Measurements from ENCODE around the gene TMEM86B.
A peak's percentile ranks its signal among the peaks of the same experiment; 100 is the strongest.

The TMEM86B gene

DNA sequence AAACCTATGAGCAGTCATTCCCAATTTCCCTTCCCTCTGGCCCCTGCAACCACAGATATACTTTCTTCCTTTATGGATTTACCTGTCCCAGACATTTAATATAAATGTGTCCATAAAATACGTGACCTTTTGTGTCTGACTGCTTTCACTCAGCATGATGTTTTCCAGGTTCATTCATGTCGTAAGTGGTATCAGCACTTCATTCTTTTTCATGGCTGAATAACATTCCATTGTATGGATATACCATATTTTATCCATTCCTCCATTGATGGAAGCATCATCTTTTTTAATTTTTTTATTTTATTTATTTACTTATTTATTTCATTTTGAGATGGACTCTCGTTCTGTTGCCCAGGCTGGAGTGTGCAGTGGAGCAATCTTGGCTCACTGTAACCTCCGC lies 38.3 kb upstream of the TMEM86B start:
- DNase-seq (ENCODE audit: insufficient read length, low spot score): no peak
- TF ChIP-seq TAF1 (IDR thresholded peaks at IDR 0.05; ENCODE audit: low read depth, low read length) (no peak), POLR2AphosphoS5 (IDR thresholded peaks at IDR 0.05; ENCODE audit: low read depth, low read length) (no peak), POU2F2 (IDR thresholded peaks at IDR 0.05; ENCODE audit: low read depth, low read length) (no peak), PAX5 (IDR thresholded peaks at IDR 0.05; ENCODE audit: insufficient read depth, low read length, severe bottlenecking) (no peak), POLR2A (IDR thresholded peaks at IDR 0.05; ENCODE audit: low read depth, low read length) (no peak), SPI1 (IDR thresholded peaks at IDR 0.05; ENCODE audit: low read depth, low read length) (no peak)
- no peak for FAIRE-seq

DNA sequence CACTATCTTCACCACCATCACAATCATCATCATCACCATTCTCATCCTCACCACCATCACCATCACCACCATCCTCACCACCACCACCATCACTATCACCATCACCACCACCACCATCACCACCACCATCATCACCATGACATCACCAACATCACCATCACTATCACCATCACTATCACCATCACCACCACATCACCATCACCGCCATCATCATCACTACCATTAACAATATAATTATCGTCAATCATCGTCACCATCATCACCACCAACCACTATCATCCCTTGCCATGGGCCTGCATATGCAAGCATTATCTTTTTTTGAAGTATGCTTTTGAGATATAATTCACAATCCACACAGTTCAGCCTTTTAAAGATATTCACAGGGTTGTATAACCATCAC lies 37.8 kb upstream of the TMEM86B start:
- TF ChIP-seq TAF1 (IDR thresholded peaks at IDR 0.05; ENCODE audit: low read depth, low read length): no peak
- TF ChIP-seq POLR2A (IDR thresholded peaks at IDR 0.05; ENCODE audit: low read depth, low read length): no peak
- TF ChIP-seq POLR2AphosphoS5 (IDR thresholded peaks at IDR 0.05; ENCODE audit: low read depth, low read length): no peak
- TF ChIP-seq PAX5 (IDR thresholded peaks at IDR 0.05; ENCODE audit: insufficient read depth, low read length, severe bottlenecking): no peak
- no peak for TF ChIP-seq POU2F2 (IDR thresholded peaks at IDR 0.05; ENCODE audit: low read depth, low read length)
- TF ChIP-seq SPI1 (IDR thresholded peaks at IDR 0.05; ENCODE audit: low read depth, low read length): no peak
- DNase-seq (ENCODE audit: insufficient read length, low spot score) (no peak), FAIRE-seq (peak; percentile 69)

GRCh38 chr19:55265723-55266386 lies 37.3 kb upstream of the TMEM86B start:
- DNase-seq (ENCODE audit: insufficient read length, low spot score) (no peak), FAIRE-seq (no peak)
- TF ChIP-seq PAX5 (IDR thresholded peaks at IDR 0.05; ENCODE audit: insufficient read depth, low read length, severe bottlenecking): no peak
- no peak for TF ChIP-seq SPI1 (IDR thresholded peaks at IDR 0.05; ENCODE audit: low read depth, low read length)

DNA sequence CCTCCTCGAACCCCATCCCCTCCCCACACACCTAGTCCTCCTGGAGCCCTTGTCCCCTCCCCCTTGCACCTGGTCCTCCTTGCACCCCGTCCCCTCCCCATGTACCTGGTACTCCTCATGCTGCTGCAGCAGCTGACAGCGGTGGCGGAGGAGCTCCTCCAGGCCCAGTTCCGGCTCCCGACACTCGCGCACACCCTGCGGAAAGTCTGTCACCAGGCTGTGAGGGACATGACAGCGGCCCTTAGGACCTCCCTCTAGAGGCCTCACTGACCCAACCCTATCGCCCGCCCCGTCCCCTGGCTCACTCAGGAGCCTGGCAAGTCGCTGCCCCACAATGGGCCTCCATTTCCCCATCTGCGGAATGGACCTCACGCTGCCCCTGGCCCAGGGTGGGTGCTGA lies 36.6 kb upstream of the TMEM86B start:
- FAIRE-seq (no peak), DNase-seq (ENCODE audit: insufficient read length, low spot score) (no peak)
- TF ChIP-seq PAX5 (IDR thresholded peaks at IDR 0.05; ENCODE audit: insufficient read depth, low read length, severe bottlenecking) (no peak), TAF1 (IDR thresholded peaks at IDR 0.05; ENCODE audit: low read depth, low read length) (no peak), POU2F2 (IDR thresholded peaks at IDR 0.05; ENCODE audit: low read depth, low read length) (no peak), POLR2AphosphoS5 (IDR thresholded peaks at IDR 0.05; ENCODE audit: low read depth, low read length) (no peak), POLR2A (IDR thresholded peaks at IDR 0.05; ENCODE audit: low read depth, low read length) (no peak), SPI1 (IDR thresholded peaks at IDR 0.05; ENCODE audit: low read depth, low read length) (no peak)

DNA sequence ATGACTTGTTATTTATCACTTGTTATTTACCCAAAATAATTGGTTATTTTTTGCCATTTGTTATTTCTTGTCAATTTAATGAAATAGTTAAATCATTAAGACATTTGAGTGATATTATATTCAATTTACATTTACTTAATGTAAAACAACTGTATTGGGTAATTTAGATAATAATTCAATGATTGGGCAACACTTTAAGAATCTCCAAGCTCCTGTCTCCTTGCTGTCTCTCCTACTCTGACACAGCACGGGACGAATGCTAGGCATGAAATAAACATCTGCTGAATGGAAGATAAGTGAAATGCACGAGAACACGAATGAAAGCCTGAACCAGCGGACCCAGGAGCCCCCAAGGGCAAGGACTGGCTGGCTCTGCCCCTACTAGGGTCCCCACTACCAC lies 36.0 kb upstream of the TMEM86B start:
- DNase-seq (ENCODE audit: insufficient read length, low spot score) (no peak), FAIRE-seq (no peak)
- TF ChIP-seq TAF1 (IDR thresholded peaks at IDR 0.05; ENCODE audit: low read depth, low read length) (no peak), SPI1 (IDR thresholded peaks at IDR 0.05; ENCODE audit: low read depth, low read length) (no peak), POU2F2 (IDR thresholded peaks at IDR 0.05; ENCODE audit: low read depth, low read length) (no peak), POLR2A (IDR thresholded peaks at IDR 0.05; ENCODE audit: low read depth, low read length) (no peak), PAX5 (IDR thresholded peaks at IDR 0.05; ENCODE audit: insufficient read depth, low read length, severe bottlenecking) (no peak), POLR2AphosphoS5 (IDR thresholded peaks at IDR 0.05; ENCODE audit: low read depth, low read length) (no peak)

DNA sequence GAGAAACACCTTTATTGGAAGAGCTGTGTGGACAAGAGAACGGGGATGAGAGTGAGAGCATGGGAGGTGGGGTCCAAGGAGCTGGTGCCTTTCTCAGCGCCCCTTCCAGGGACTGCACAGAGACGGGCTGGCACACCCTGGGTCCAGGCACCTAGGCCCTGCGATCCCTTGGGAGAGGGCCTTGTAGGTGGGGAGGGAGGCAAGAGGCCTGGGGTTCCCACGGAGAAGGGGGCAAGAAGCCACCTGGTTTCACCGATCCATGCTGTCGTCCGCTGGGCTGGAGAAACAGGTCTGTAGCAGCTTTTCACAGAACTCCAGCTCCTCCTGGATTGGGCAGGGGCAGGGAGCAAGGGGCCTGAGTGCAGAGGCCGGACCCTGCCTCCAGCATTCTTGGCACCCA lies 33.8 kb upstream of the TMEM86B start:
- no peak for TF ChIP-seq TAF1 (IDR thresholded peaks at IDR 0.05; ENCODE audit: low read depth, low read length)
- no peak for TF ChIP-seq SPI1 (IDR thresholded peaks at IDR 0.05; ENCODE audit: low read depth, low read length)
- no peak for TF ChIP-seq PAX5 (IDR thresholded peaks at IDR 0.05; ENCODE audit: insufficient read depth, low read length, severe bottlenecking)
- TF ChIP-seq POLR2AphosphoS5 (IDR thresholded peaks at IDR 0.05; ENCODE audit: low read depth, low read length): no peak
- TF ChIP-seq POLR2A (IDR thresholded peaks at IDR 0.05; ENCODE audit: low read depth, low read length): no peak
- TF ChIP-seq POU2F2 (IDR thresholded peaks at IDR 0.05; ENCODE audit: low read depth, low read length): no peak
- DNase-seq (ENCODE audit: insufficient read length, low spot score) (no peak), FAIRE-seq (no peak)

- DNase-seq (ENCODE audit: insufficient read length, low spot score) (no peak), FAIRE-seq (no peak)
- no peak for TF ChIP-seq PAX5 (IDR thresholded peaks at IDR 0.05; ENCODE audit: insufficient read depth, low read length, severe bottlenecking)
- no peak for TF ChIP-seq POU2F2 (IDR thresholded peaks at IDR 0.05; ENCODE audit: low read depth, low read length)
- TF ChIP-seq POLR2A (IDR thresholded peaks at IDR 0.05; ENCODE audit: low read depth, low read length): no peak
- no peak for TF ChIP-seq TAF1 (IDR thresholded peaks at IDR 0.05; ENCODE audit: low read depth, low read length)
- no peak for TF ChIP-seq POLR2AphosphoS5 (IDR thresholded peaks at IDR 0.05; ENCODE audit: low read depth, low read length)
- no peak for TF ChIP-seq SPI1 (IDR thresholded peaks at IDR 0.05; ENCODE audit: low read depth, low read length)
Measured at GRCh38 chr19:55261671-55262126, 33.1 kb upstream of the TMEM86B start.

DNA sequence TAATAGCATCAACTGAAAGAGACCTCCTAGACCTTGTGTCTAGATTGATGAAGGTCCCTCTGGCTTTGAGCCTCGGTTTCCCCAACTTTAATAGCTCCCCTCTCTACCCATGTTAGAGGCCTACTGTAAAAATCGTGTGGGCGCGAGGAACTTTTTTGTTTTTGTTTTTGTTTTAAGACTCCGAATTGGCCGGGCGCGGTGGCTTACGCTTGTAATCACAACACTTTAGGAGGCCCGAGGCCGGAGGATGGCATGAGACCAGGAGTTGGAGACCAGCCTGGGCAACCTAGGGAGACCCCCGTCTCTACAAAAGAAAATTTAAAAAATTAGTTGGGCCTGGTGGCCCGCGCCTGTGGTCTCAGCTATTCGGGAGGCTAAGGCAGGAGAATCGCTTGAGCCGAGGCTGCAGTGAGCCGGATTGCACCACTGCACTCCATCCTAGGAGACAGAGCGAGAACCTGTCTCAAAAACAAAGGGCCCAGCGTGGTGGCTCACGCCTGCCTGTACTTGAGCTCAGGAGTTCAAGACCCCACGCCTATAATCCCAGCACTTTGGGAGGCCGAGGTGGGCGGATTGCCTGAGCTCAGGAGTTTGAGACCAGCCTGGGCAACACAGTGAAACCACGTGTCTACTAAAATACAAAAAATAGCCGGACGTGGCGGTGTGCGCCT lies 31.1 kb upstream of the TMEM86B start:
- no peak for DNase-seq (ENCODE audit: insufficient read length, low spot score)
- no peak for TF ChIP-seq TAF1 (IDR thresholded peaks at IDR 0.05; ENCODE audit: low read depth, low read length)
- TF ChIP-seq PAX5 (IDR thresholded peaks at IDR 0.05; ENCODE audit: insufficient read depth, low read length, severe bottlenecking): no peak
- TF ChIP-seq POU2F2 (IDR thresholded peaks at IDR 0.05; ENCODE audit: low read depth, low read length): no peak
- no peak; the same call in 1 of the 2 replicates for TF ChIP-seq SPI1 (IDR thresholded peaks at IDR 0.05; ENCODE audit: low read depth, low read length)
- no peak; the same call in 1 of the 2 replicates for TF ChIP-seq POLR2A (IDR thresholded peaks at IDR 0.05; ENCODE audit: low read depth, low read length)
- peak; percentile 79; the same call in 1 of the 2 replicates for TF ChIP-seq POLR2AphosphoS5 (IDR thresholded peaks at IDR 0.05; ENCODE audit: low read depth, low read length)
- FAIRE-seq: no peak

DNA sequence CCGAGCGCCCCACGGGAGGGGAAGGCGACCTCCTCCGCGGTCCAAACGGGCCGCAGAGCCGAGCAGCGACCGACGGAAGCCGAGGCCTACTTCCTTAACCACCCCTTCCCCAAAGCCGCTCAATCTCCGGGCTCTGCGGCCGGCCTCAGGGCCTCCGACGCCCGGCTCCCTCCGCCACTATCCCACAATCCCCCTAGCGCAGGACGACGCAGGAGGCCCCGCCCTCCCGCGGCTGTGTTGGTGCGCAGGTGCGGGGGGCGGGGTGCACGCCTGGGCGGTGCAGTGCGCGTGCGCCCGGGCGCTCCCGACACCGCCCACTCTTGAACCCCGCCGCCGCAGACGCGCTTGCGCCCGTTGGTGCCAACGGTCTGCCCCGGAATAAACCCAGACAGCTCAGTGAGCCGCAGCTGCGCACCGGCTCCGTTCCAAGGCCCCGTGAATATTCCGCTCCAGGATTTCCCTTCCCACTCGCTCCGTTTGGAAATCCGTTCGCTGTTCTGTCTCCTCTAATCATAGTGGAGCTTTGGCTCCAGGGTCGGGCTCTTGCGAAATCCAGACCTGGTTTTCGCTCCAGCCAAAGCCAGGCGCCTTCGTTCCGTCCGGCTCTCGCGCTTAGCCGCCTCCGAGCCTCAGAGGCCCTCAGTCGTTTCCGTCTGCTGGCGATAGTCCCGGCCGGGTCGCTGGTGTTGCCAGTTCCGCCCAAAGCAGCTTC lies 30.4 kb upstream of the TMEM86B start, which contains the start of gene PPP6R1:
PPP6R1 (minus strand) TSS at position 190 of the 712 bp plus-strand sequence. CDS start 11,914 bp downstream, outside the sequence.
- FAIRE-seq (peak; percentile 98), DNase-seq (ENCODE audit: insufficient read length, low spot score) (peak; percentile 93)
- TF ChIP-seq SPI1 (IDR thresholded peaks at IDR 0.05; ENCODE audit: low read depth, low read length) (0 out of 2 replicates have a peak, but pooled peaks have one; percentile 39), POU2F2 (IDR thresholded peaks at IDR 0.05; ENCODE audit: low read depth, low read length) (peak; percentile 62), POLR2A (IDR thresholded peaks at IDR 0.05; ENCODE audit: low read depth, low read length) (peak; percentile 91), TAF1 (IDR thresholded peaks at IDR 0.05; ENCODE audit: low read depth, low read length) (peak; percentile 97), PAX5 (IDR thresholded peaks at IDR 0.05; ENCODE audit: insufficient read depth, low read length, severe bottlenecking) (peak; percentile 2), POLR2AphosphoS5 (IDR thresholded peaks at IDR 0.05; ENCODE audit: low read depth, low read length) (peak; percentile 59; the same call in 1 of the 2 replicates)
